GM13976 (cell line): ENCODE data around the gene SPATA25.
"Not testable (repeated sequence)": the region's sequence is repeated elsewhere in the genome, so short reads cannot be mapped to it uniquely, and the experiment has no call there.

Experiments used
- DNase-seq: peaks from one replicate; pipeline ENCODE4 v3.0.0; 2012; ENCODE audit warnings: low spot score
- CTCF ChIP-seq: IDR thresholded peaks from 2 replicates; pipeline ENCODE4 v1.5.1; 2012; ENCODE audit warnings: borderline replicate concordance, mild to moderate bottlenecking; ENCODE audit not compliant: insufficient read depth; ENCODE audit errors: extremely low read depth, missing control alignments, control extremely low read depth
- in situ Hi-C: fragments of 300-500 bp; cut with MboI; formaldehyde crosslinking; loops from one replicate; pipeline ENCODE4 v1.12.0; 2022; ENCODE audit warnings: low sequenced_read_pairs, mixed read lengths, inconsistent platforms; ENCODE audit not compliant: unreplicated experiment

Gene SPATA25

GRCh38 chr20:45907219-45907948 is 20.0 kb upstream of the SPATA25 start:
- DNase-seq = no peak
- no peak for TF ChIP-seq CTCF
- in situ Hi-C loops = no loop called here

GRCh38 chr20:45905505-45906079 is 18.2 kb upstream of the SPATA25 start:
- no peak for DNase-seq
- in situ Hi-C loops = no loop called here
- TF ChIP-seq CTCF = no peak

GRCh38 chr20:45904583-45905504 is 17.4 kb upstream of the SPATA25 start:
- no peak for DNase-seq
- TF ChIP-seq CTCF = no peak
- in situ Hi-C loops = no loop called here

GRCh38 chr20:45902199-45902701 is 14.8 kb upstream of the SPATA25 start:
- DNase-seq = no peak
- in situ Hi-C loops = no loop called here
- TF ChIP-seq CTCF = no peak

- in situ Hi-C loops, DNase-seq: not testable (repeated sequence)
These were observed 13.9 kb upstream of the SPATA25 start for GRCh38 chr20:45901332-45901731.

- TF ChIP-seq CTCF = no peak
- no peak for DNase-seq
- in situ Hi-C loops = no loop called here
These were observed 11.8 kb upstream of the SPATA25 start for GRCh38 chr20:45899046-45899835.
